COLO668 (cell line): ENCODE measurements around the gene SMYD3.

Experiments
- DNase-seq: peaks from one replicate; lab custom pipeline; 2025; ENCODE audit not compliant: unreplicated experiment; lab: John Stamatoyannopoulos, UW

The SMYD3 gene

GRCh38 chr1:246471688-246472087 is 35.4 kb downstream of the SMYD3 start:
- no peak for DNase-seq

GRCh38 chr1:246470585-246470984 is 36.5 kb downstream of the SMYD3 start:
- DNase-seq = no peak

- no peak for DNase-seq
These were observed 44.1 kb downstream of the SMYD3 start for GRCh38 chr1:246462986-246463385.

GRCh38 chr1:246460406-246460805 is 46.7 kb downstream of the SMYD3 start:
- DNase-seq = no peak

GRCh38 chr1:246459221-246459620 is 47.9 kb downstream of the SMYD3 start:
- DNase-seq = no peak

- no peak for DNase-seq
These were observed 51.6 kb downstream of the SMYD3 start for GRCh38 chr1:246455476-246455875.

GRCh38 chr1:246454655-246455054 is 52.4 kb downstream of the SMYD3 start:
- no peak for DNase-seq

GRCh38 chr1:246450611-246451251 is 56.3 kb downstream of the SMYD3 start:
- DNase-seq = peak; percentile 17

GRCh38 chr1:246448373-246448772 is 58.7 kb downstream of the SMYD3 start:
- no peak for DNase-seq

GRCh38 chr1:246447501-246447900 is 59.6 kb downstream of the SMYD3 start:
- no peak for DNase-seq

GRCh38 chr1:246445503-246445902 is 61.6 kb downstream of the SMYD3 start:
- no peak for DNase-seq

- no peak for DNase-seq
These were observed 62.5 kb downstream of the SMYD3 start for GRCh38 chr1:246444617-246445016.

GRCh38 chr1:246437961-246438360 is 69.1 kb downstream of the SMYD3 start:
- no peak for DNase-seq

- DNase-seq = no peak
These were observed 71.5 kb downstream of the SMYD3 start for GRCh38 chr1:246435421-246436041.

- DNase-seq = no peak
These were observed 72.7 kb downstream of the SMYD3 start for GRCh38 chr1:246434335-246434734.

- no peak for DNase-seq
These were observed 78.4 kb downstream of the SMYD3 start for GRCh38 chr1:246428542-246429308.

GRCh38 chr1:246427611-246428010 is 79.5 kb downstream of the SMYD3 start:
- DNase-seq = no peak

GRCh38 chr1:246425895-246426294 is 81.2 kb downstream of the SMYD3 start:
- no peak for DNase-seq

GRCh38 chr1:246425139-246425794 is 81.8 kb downstream of the SMYD3 start:
- DNase-seq = no peak

GRCh38 chr1:246420300-246420699 is 86.8 kb downstream of the SMYD3 start:
- DNase-seq = no peak

- DNase-seq = no peak
These were observed 88.3 kb downstream of the SMYD3 start for GRCh38 chr1:246418565-246419312.
